Stimulated activated naive CD8-positive, alpha-beta T cell treated with anti-CD3 and anti-CD28 coated beads, Interleukin-15, Interleukin-2, amounts not matched to agents 100 U/mL and 50 U/mL, for 24 hours (primary cell): Measurements from ENCODE around the gene MYCL.

Experiments
- ATAC-seq: fragments of 150-1000 bp; cut with Tn5 transposase; one replicate; pipeline ENCODE4 v1.10.0; 2021
- DNase-seq: peaks from one replicate; pipeline ENCODE4 v3.0.0; 2021

MYCL gene

DNA sequence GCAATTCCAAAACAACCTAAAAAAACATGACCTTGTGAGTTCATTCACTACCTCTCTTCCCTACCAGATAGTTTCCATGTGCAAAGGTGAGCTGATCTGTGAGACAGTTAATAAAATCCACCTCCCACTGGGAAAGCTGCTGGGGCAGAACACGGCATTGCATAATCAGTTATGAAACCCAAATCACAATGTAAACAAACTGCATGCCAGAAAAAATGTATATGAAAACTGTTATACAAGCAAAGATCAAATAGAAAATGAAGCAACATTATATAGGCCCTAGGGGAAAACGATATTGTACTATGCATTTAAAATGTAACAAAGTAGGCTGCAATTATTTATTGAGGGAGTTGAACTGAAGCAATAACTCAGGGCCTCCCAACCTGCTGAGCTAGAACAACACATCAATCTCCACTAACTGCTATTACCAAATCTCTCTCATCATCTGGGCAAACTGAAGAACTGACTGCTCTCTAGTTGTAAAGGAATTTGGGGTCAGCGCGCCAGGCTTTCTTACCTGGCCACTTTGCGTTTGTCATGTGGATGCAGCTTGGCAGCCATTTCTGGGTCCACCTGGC, 49.4 kb downstream of the MYCL start:
- ATAC-seq (no peak), DNase-seq (no peak)

DNA sequence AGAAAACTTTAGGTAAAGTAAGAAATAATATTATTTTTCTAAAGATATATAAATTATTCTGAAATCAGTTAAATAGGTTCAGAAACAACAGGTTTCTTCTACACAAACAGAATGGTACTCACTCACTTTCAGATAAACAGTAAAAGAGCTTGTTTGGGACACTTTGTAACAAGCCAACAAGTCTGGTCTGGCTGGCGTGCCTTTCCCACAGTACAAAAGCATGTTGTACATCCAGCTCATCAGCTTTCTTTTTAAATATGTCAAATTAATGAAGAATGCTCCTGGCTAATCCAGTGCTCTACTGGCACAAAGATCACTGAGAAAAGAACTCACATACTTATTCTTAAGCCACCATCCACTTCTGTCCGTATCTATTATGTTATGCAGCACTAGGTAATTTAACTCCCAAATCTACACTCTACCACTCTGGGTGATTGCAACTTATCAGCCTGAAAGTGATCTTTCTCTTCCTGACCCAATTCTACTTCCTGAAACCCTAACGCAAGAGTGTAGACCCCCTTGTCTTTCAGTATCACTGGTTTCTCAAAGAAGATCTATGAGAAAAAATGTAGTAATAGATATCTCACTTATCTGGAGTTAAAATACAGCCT, 51.0 kb downstream of the MYCL start:
- no peak for ATAC-seq

DNA sequence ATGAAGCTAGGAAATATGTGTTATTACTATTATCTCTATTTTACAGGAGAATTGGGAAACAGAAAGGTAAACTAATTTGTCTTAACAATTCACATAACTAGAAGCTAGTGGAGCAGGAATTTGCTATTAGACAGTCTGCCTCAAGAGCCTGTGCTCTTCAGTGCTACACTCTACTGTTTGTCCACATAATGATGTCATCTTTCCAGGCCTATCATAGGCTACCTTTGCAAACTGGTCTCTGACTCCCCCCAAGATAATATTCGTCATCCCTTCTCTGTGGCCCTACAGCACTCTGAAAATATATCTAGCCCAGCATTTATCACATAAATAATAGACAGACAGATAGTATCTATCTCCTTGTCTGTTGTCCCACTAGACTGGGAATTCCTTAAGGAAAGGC, 52.5 kb downstream of the MYCL start:
- ATAC-seq (no peak), DNase-seq (no peak)

More for the DNA sequence above, 51.0 kb downstream of the MYCL start:
- DNase-seq = no peak

DNA sequence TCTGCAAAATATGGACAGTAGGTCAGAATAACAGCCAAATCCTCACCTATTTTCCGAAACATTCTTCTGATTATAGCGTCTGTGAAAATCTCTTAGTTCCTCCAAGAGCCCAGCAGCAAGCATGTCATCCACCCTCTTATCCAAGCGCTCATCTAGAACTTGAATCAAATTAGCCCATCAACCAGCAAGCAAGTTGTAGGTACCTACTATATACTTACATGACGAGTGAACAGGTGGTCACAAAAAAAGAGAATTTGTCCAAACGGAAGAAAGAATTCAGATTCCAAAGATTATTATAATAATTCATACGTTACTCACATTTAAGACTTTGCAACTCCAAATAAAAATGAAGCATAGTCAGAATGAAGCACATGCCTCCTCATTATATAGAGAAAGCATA, 53.8 kb downstream of the MYCL start:
- ATAC-seq (no peak), DNase-seq (no peak)

DNA sequence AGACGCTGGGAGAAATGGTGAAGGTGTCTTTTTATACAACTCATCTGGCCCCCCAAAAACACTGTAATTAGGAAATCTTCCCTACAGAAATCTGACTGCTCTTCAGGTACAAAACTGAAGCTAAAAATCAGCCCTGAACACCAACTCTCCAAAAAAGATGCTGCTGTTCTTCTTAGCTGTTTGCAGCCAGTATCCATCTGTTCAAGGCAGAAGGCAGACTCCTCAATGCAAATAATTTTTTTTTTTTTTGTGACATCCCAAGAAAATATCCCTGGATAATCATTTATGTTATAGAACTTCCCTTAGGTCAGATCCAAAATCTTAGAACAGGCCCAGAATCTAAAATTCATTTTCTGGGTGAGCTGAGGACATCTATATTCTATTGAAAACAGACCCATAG, 54.9 kb downstream of the MYCL start:
- ATAC-seq (no peak), DNase-seq (no peak)

DNA sequence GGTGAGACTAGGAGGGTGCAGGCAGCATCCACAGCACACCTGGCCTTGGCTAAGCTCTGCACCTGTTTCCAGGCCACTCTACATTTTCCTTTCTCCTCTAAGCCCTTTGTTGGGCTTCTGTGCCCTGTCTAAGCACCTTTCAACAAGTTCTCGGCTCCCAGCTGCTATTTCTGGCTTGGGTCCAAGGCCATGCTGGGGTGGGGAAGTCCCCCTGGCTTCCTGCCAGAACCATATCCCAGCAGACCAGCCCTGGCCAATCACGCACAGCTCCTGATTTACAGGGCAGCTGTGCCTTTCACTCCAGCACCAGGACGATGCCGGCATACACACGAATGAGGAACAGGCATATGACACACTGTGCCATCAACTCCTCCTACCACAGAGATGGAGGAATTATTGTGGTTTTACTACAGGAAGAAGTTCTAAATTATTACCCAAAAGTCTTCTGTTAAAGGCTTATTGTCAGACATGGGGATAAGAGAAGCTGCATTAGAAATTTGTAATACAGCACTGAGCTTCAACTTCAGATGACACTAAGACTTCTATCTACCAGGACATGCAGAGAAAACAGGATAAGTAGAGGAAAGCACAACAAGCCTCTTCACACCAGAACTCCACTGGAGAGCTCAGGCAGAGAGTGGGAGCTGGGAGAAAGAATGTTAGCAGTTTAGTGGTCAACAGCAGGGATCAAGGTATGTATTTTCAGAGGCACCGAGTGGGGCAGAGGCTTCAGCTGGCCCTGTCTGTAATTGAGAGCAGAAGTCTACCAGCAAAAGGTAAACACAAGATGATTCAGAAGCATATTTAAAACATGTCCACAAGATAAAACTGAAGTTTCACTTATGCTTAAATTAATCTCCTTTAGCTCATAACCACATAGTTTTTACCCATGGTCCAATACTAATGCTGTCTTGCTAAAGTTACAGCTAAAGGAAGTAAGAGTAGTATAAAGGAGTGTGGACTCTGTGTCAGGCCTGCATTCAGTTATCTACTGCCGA, 55.8 kb downstream of the MYCL start:
- ATAC-seq (peak; percentile 93), DNase-seq (peak; percentile 75)
